Keratinocyte (primary cell): ENCODE results near the gene SP140L.

Source experiments
- CTCF ChIP-seq, 3 experiments: IDR thresholded peaks in 1 of 3; conservative IDR thresholded peaks in 1 of 3; optimal IDR thresholded peaks in 1 of 3; 2 replicates in 2 of 3; 3 replicates in 1 of 3; pipeline versions ENCODE3 to v1.5.1; 2011; ENCODE audit warnings: low read length in 3 of 3, mild to moderate bottlenecking in 3 of 3, moderate library complexity in 2 of 3, control low read depth in 1 of 3, inconsistent platforms in 1 of 3; ENCODE audit not compliant: insufficient read depth in 2 of 3; ENCODE audit errors: extremely low read depth in 1 of 3
- EZH2 ChIP-seq: IDR thresholded peaks from one replicate; pipeline ENCODE4 v1.6.1; 2012; ENCODE audit warnings: inconsistent platforms, mild to moderate bottlenecking, low read length, moderate library complexity

GRCh38 chr2:230414302-230414701 is 87.3 kb downstream of the SP140L start:
- TF ChIP-seq CTCF (optimal IDR thresholded peaks at IDR 0.05 in 1 of 3, IDR thresholded peaks at IDR 0.05 in 1 of 3, conservative IDR thresholded peaks at IDR 0.05 in 1 of 3; ENCODE audit: extremely low read depth in 1 of 3, insufficient read depth in 2 of 3, low read length in 3 of 3) (no peak), EZH2 (no peak)
